Measurements from ENCODE around the gene TELO2.

Gene TELO2

DNA sequence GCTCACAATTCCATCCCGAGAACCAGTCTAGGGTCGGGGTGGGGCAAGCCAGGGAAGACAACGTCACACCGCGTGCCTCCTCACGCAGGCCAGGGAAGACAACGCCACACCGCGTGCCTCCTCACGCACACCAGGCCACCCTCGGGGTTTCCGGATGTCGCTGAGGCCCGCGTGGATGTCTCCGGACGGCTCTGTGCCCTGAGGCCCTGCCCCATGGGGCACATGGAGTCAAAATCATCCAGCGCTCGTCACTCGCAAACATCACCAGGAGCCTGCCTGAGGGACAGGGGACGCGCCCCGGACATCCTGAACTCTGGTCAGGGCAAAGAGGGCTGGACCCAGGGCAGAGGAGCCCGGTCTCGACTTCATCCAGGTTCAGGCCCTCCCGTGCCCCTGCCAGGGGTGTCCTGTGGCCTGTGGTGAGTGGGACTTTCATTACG is 44.0 kb downstream of the TELO2 start:
- TF ChIP-seq, protein P1, sequence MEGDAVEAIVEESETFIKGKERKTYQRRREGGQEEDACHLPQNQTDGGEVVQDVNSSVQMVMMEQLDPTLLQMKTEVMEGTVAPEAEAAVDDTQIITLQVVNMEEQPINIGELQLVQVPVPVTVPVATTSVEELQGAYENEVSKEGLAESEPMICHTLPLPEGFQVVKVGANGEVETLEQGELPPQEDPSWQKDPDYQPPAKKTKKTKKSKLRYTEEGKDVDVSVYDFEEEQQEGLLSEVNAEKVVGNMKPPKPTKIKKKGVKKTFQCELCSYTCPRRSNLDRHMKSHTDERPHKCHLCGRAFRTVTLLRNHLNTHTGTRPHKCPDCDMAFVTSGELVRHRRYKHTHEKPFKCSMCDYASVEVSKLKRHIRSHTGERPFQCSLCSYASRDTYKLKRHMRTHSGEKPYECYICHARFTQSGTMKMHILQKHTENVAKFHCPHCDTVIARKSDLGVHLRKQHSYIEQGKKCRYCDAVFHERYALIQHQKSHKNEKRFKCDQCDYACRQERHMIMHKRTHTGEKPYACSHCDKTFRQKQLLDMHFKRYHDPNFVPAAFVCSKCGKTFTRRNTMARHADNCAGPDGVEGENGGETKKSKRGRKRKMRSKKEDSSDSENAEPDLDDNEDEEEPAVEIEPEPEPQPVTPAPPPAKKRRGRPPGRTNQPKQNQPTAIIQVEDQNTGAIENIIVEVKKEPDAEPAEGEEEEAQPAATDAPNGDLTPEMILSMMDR (IDR thresholded peaks at IDR 0.05; ENCODE audit: control insufficient read depth, extremely low read depth, insufficient read depth) = no peak

GRCh38 chr16:1537763-1538289 is 44.7 kb downstream of the TELO2 start:
- TF ChIP-seq, protein P1 (IDR thresholded peaks at IDR 0.05; ENCODE audit: control insufficient read depth, extremely low read depth, insufficient read depth) = no peak
- H3K4me3 ChIP-seq (ENCODE audit: low read depth, low read length) = no peak overlapping the region
- no peak for DNase-seq (ENCODE audit: low read depth)

More for the DNA sequence above, 44.0 kb downstream of the TELO2 start:
- no peak overlapping the region for H3K4me3 ChIP-seq (ENCODE audit: low read depth, low read length)
- no peak for DNase-seq (ENCODE audit: low read depth)

DNA sequence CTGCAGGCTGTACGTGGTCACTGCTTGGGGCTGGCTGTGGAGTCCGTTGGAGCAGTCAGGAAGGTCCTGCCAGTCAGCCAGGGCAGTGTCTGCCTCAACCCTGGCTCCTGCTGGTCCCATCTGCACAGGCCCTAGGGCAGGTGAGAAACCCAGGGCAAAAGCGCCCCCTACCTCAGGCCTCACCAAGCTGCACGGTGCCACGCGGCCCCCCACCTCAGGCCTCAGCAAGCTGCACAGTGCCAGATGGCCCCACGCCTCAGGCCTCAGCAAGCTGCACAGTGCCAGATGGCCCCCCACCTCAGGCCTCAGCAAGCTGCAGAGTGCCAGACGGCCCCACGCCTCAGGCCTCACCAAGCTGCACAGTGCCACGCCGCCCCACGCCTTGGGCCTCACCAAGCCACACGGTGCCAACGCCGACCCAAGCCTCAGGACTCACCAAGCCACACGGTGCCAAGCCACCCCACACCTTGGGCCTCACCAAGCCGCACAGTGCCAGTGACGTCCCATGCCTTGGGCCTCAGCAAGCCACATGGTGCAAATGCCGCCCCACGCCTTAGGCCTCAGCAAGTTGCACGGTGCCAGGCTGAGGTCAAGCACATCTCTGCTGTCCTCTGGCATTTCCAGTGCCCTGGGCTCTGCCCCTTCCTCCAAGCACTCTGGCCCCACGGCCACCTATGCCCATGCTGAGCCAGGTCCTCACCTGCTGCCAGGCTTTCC is 45.8 kb downstream of the TELO2 start:
- H3K4me3 ChIP-seq (ENCODE audit: low read depth, low read length) = no peak overlapping the region
- TF ChIP-seq, protein P1 (IDR thresholded peaks at IDR 0.05; ENCODE audit: control insufficient read depth, extremely low read depth, insufficient read depth) = 0 out of 2 replicates have a peak, but pooled peaks have one; percentile 5
- DNase-seq (ENCODE audit: low read depth) = no peak

GRCh38 chr16:1539720-1540555 is 46.8 kb downstream of the TELO2 start:
- DNase-seq (ENCODE audit: low read depth) = no peak
- TF ChIP-seq, protein P1 (IDR thresholded peaks at IDR 0.05; ENCODE audit: control insufficient read depth, extremely low read depth, insufficient read depth) = no peak
- no peak overlapping the region for H3K4me3 ChIP-seq (ENCODE audit: low read depth, low read length)

GRCh38 chr16:1540556-1540855 is 47.3 kb downstream of the TELO2 start:
- TF ChIP-seq, protein P1 (IDR thresholded peaks at IDR 0.05; ENCODE audit: control insufficient read depth, extremely low read depth, insufficient read depth) = no peak
- no peak overlapping the region for H3K4me3 ChIP-seq (ENCODE audit: low read depth, low read length)
- DNase-seq (ENCODE audit: low read depth) = no peak

GRCh38 chr16:1541293-1542165 is 48.4 kb downstream of the TELO2 start:
- no peak for DNase-seq (ENCODE audit: low read depth)
- TF ChIP-seq, protein P1 (IDR thresholded peaks at IDR 0.05; ENCODE audit: control insufficient read depth, extremely low read depth, insufficient read depth) = no peak
- no peak overlapping the region for H3K4me3 ChIP-seq (ENCODE audit: low read depth, low read length)

All from LNCaP clone FGC (cell line).